HL-60 (cell line): Measurements from ENCODE around the gene MTM1.

Source experiments
- DNase-seq, 2 experiments: peaks; one replicate each; pipeline ENCODE4 v3.0.0-alpha.2; 2010 to 2020; ENCODE audit warnings: low read depth in 1 of 2, low spot score in 1 of 2
- H3K27ac ChIP-seq: fragments of 250-450 bp; sonication (Bioruptor Pico); replicated peaks from 2 replicates; pipeline ENCODE4 v1.5.1; 2020; ENCODE audit warnings: mild to moderate bottlenecking, moderate library complexity
- H3K27me3 ChIP-seq: fragments of 250-450 bp; sonication (Bioruptor Pico); 2 replicates; pipeline ENCODE4 v1.5.1; 2021; ENCODE audit warnings: mild to moderate bottlenecking, moderate library complexity; ENCODE audit not compliant: insufficient read depth, poor library complexity, severe bottlenecking
- H3K4me3 ChIP-seq: replicated peaks from 2 replicates; pipeline ENCODE4 v1.5.1; 2011; ENCODE audit warnings: mild to moderate bottlenecking, control low read depth, low read length; ENCODE audit not compliant: insufficient read depth
- GABPA ChIP-seq: IDR thresholded peaks from 2 replicates; pipeline ENCODE4 v1.6.1; 2012; ENCODE audit warnings: low read depth
- POLR2AphosphoS5 ChIP-seq: IDR thresholded peaks from 2 replicates; pipeline ENCODE4 v1.6.1; 2012; ENCODE audit warnings: low read depth
- SPI1 ChIP-seq: IDR thresholded peaks from 2 replicates; pipeline ENCODE4 v1.6.1; 2012; ENCODE audit warnings: low read depth, mild to moderate bottlenecking, borderline replicate concordance
- TF ChIP-seq, protein P1 (sequence below): IDR thresholded peaks from one replicate; pipeline ENCODE4 v1.5.1; 2011; ENCODE audit warnings: low read length, control low read depth, inconsistent platforms; ENCODE audit not compliant: insufficient read depth
- TF ChIP-seq, protein P2 (sequence below): IDR thresholded peaks from 2 replicates; pipeline ENCODE4 v1.6.1; 2012; ENCODE audit warnings: low read depth; ENCODE audit not compliant: insufficient replicate concordance

Gene MTM1

DNA sequence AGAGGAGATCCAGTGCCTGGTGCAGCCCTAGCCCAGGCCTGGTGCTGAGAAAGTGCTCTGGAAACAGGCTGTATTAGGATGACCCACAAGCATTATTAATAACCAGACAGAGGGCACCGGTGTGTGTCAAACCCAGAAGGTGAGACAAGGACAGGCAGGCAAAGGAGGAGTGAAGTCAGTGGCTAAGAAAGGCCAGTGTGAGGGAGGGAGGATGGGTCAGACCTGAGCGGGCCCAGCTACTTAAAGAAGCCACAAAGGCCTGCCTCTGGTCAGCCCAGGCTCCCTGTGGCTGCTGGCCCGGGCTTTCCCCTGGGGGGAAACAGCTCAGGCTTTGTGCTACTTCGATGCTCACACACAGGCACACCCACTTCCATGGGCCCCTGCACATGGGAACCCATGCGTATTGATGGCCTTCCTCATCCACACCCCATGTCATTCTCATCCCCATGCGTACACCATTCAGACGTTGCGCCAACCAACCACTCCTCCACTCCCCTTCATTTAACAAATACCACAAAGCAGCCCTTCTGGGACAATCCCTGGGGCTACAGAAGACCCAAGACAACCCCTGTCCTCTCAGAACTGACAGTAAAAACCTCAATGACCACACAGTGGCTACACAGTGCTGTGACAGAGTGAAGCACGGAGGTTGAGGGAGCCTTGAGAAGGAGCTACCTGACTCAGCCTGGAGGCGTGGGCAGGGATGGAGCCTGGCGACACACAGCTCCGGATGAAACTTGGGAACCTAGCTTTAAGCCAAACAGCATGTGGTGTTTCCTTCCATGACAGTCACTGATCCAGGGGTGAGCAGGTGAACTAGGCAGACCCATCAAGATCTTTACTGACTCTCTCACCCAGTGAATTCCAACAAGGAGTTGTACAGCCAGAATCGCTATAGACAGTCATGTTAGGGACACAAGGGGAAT, 24.9 kb upstream of the MTM1 start:
- Histone ChIP-seq H3K27ac (no peak overlapping the region), H3K27me3 (no peaks in the 10 kb centered on the region), H3K4me3 (no peak overlapping the region)
- TF ChIP-seq, protein P1, sequence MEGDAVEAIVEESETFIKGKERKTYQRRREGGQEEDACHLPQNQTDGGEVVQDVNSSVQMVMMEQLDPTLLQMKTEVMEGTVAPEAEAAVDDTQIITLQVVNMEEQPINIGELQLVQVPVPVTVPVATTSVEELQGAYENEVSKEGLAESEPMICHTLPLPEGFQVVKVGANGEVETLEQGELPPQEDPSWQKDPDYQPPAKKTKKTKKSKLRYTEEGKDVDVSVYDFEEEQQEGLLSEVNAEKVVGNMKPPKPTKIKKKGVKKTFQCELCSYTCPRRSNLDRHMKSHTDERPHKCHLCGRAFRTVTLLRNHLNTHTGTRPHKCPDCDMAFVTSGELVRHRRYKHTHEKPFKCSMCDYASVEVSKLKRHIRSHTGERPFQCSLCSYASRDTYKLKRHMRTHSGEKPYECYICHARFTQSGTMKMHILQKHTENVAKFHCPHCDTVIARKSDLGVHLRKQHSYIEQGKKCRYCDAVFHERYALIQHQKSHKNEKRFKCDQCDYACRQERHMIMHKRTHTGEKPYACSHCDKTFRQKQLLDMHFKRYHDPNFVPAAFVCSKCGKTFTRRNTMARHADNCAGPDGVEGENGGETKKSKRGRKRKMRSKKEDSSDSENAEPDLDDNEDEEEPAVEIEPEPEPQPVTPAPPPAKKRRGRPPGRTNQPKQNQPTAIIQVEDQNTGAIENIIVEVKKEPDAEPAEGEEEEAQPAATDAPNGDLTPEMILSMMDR, result no peak
- TF ChIP-seq GABPA (no peak), SPI1 (no peak), POLR2AphosphoS5 (no peak)
- TF ChIP-seq, protein P2, sequence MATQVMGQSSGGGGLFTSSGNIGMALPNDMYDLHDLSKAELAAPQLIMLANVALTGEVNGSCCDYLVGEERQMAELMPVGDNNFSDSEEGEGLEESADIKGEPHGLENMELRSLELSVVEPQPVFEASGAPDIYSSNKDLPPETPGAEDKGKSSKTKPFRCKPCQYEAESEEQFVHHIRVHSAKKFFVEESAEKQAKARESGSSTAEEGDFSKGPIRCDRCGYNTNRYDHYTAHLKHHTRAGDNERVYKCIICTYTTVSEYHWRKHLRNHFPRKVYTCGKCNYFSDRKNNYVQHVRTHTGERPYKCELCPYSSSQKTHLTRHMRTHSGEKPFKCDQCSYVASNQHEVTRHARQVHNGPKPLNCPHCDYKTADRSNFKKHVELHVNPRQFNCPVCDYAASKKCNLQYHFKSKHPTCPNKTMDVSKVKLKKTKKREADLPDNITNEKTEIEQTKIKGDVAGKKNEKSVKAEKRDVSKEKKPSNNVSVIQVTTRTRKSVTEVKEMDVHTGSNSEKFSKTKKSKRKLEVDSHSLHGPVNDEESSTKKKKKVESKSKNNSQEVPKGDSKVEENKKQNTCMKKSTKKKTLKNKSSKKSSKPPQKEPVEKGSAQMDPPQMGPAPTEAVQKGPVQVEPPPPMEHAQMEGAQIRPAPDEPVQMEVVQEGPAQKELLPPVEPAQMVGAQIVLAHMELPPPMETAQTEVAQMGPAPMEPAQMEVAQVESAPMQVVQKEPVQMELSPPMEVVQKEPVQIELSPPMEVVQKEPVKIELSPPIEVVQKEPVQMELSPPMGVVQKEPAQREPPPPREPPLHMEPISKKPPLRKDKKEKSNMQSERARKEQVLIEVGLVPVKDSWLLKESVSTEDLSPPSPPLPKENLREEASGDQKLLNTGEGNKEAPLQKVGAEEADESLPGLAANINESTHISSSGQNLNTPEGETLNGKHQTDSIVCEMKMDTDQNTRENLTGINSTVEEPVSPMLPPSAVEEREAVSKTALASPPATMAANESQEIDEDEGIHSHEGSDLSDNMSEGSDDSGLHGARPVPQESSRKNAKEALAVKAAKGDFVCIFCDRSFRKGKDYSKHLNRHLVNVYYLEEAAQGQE, result no peak
- DNase-seq, result no peak

DNA sequence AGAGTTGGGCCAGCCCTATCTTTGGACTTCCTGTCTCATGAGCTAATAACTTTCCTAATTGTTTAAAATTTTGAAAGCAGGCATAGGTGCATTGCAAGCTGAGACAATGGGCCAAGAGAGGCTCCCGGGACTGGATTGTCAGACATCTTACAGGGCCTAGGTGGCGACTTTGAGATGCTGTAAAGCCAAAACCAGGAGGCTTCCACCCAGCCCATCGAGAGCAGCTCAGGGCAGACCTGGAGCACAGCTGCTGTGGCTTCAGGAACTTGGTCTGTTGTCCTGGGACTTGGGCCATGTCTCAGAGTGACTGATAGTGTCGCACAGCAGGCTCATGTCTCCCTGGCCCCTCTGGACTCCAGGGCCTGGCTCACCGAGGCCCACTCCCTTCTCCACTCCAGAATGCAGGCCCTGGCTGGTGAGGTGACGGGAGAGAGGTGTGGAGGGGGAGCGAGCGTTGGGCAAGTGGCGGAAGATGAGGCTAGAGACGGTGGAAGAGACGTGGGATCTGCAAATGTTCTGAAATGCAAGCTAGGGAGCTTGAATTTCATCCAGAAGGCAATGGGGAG, 24.1 kb upstream of the MTM1 start:
- no peaks in the 10 kb centered on the region for H3K27me3 ChIP-seq
- H3K4me3 ChIP-seq, result no peak overlapping the region
- H3K27ac ChIP-seq, result no peak overlapping the region
- TF ChIP-seq SPI1 (no peak), POLR2AphosphoS5 (no peak), GABPA (no peak)
- TF ChIP-seq, protein P1, result no peak
- TF ChIP-seq, protein P2, result no peak
- DNase-seq, result no peak

DNA sequence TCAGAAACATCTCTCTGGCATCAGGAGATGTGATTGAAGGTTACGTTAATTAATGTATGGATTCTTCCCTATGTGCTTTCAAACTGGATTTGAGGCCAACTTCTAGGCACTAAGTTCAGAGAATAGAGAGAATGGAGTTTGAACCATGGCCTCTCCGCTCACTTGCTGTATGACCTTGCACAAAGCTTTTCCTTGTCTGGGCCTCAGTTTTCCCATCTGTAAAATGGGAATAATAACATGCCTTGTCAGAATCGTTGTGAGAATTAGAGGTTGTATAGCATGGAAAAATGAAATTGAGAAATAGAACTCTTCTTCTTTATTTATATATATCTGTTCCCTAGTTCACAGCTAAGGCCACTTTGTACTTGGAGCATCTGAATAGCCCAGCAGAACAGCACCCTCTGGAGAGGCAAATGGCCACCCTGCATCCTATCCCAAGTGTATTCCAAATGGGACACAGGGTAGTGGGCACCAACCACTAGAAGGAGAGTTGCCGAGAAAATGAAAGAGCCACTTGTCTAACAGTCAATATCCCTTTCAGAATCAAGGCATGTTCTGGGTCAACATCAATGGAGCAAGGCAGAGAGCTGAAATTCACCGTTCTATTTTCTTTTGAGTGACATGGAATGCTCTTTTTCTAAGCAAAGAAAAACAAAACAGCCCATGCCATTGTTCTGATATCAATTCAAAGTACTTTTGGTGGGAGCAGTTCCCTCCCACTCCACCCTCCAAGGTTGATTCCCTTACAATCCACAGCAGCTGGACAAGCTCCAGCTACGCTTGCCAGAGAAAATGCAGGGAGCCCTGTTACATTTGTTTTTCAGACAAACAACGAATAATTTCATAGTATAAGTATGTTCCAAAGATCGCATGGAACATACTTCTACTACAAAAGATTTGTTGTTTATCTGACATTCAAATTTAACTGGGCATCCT, 23.3 kb upstream of the MTM1 start:
- TF ChIP-seq POLR2AphosphoS5 (no peak), SPI1 (no peak), GABPA (no peak)
- TF ChIP-seq, protein P2, result no peak
- TF ChIP-seq, protein P1, result no peak
- H3K4me3 ChIP-seq, result no peak overlapping the region
- H3K27ac ChIP-seq, result no peak overlapping the region
- no peaks in the 10 kb centered on the region for H3K27me3 ChIP-seq
- no peak for DNase-seq
